Stimulated activated CD4-positive, alpha-beta T cell treated with anti-CD3 and anti-CD28 coated beads, Interleukin-12 subunit alpha, Interleukin-12 subunit beta, amount 100 ng/mL, for 24 hours (primary cell): ENCODE results near the gene ZFYVE19.

ENCODE experiments used
- DNase-seq, 2 experiments: peaks; one replicate each; pipeline ENCODE4 v3.0.0-alpha.2; 2020; ENCODE audit warnings: low read depth in 2 of 2

The ZFYVE19 gene

DNA sequence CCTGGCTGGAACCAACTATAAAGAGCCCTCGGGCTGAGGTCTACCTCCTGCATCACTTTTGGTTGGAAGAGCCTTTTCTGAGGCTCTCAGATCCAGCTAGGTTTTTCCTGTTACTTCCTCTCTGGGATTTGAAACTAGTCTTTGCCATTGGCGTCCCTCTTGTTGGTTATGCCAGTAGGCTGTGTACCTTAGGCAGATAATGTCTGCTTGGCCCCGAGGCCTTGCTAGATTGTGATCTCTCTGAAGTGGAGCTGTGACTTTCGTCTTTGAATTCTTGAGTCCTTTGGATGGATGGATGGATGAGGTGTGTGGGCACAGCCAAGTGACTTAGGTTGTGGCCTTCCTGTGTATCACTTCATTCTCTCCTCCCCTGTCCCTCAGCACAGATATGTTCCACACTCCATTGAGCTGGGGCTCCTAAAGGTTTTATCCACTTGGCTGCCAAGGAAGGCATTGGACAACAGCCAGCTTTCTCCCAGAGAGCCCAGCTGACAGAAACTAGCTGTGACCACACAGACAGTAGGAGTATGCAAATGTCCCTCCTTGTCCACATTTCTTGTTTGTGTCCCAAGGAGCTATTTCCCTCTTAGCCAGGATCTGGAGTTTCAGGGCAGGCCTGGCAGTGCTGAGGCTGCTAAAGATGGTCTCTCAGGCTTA, 8.3 kb downstream of the ZFYVE19 start:
- no peak for DNase-seq

DNA sequence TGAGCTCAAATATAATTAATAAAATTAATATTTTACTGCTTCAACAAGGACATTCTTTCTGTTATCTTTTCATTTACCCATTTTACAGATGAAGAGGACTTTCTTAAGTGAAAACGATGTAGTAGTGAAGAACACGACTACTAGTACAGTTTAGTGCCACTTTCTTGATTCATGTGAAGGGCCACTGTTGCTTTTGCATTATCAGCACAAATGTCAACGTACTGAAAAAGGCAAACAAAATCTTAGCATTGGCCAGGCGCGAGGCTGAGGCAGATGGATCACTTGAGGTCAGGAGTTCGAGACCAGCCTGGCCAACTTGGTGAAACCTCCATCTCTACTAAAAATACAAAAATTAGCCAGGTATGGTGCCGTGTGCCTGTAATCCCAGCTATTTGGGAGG, 12.2 kb downstream of the ZFYVE19 start:
- no peak for DNase-seq

DNA sequence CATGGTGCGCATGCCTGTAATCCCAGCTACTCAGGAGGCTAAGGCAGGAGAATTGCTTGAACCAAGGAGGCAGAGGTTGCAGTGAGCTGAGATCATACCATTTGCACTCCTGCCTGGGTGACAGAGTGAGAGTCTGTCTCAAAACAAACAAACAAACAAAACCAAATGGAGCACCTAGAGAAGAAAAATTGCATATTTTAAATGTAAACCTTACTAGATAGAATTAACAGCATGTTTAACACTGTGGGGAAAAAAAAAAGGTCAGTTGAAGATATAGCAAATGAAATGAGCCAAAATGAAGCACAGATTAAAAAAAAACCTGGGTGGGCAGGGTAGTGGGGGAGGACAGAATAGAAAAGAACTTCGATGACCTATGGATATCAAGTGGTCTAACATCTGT, 14.3 kb downstream of the ZFYVE19 start:
- no peak for DNase-seq

DNA sequence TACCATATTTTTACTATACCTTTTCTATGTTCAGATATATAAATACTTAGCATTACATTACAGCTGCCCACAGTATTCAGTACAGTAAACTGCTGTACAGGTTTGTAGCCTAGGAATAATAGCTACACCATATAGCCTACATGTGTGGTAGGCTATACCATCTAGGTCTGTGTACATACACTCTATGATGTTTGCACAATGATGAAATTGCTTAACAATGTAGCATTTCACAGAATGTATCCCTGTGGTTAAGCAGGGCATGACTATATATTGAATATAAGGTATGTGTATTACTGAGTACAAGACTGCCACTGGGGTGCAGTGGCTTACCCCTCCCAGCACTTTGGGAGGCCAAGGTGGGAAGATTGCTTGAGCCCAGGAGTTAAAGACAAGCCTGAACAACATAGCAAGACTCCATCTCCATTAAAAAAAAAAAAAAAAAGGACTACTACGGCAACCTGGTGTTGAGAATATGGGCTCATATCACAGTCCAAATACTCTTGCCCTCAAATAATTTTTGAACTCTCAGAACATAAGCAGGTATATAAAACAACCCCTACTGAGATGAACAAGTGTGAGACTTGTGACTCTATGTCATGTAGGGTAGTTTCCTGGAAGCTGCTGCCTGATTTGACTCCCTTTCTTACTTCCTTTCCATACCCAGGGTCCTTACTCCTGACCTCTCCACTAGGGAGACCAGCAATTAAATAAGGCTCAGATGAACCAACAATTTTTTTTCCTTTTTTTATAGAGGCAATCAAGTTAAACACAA, 16.9 kb downstream of the ZFYVE19 start:
- no peak for DNase-seq

DNA sequence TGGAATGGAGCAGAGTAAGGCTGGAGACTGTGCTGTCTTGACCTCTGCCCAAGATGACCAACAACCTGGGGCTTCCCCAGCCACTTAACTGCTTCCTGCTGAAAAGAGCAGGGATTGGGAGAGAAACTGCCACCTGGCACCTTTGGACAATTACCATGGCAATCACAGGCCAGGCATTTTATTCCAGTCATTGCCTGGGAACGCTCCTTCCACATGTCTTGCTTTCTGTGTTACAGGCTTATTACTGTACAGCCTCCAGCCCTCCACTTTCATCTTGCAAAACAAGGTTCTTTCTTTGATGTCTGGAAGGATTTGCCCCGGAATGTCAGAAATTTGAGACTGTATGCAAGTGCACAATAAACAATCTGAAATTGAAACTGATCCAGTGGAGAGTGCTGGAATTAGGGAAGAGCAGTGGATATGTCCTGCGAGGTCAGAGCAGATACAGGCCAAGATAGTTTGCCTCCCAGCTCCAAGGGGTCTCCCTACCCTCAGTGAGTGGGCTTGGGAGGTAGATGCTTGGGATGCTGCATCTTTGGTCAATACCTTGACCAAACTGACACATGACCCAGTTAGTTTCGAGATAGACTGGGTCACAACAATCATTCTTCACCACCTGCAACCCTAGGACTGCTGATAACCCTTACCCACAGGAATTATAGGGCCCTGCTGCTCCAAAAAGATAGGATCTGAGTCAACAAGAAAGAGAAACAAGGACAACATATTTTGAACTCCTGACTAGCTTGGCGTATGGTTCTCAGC, 19.0 kb downstream of the ZFYVE19 start:
- DNase-seq: no peak

DNA sequence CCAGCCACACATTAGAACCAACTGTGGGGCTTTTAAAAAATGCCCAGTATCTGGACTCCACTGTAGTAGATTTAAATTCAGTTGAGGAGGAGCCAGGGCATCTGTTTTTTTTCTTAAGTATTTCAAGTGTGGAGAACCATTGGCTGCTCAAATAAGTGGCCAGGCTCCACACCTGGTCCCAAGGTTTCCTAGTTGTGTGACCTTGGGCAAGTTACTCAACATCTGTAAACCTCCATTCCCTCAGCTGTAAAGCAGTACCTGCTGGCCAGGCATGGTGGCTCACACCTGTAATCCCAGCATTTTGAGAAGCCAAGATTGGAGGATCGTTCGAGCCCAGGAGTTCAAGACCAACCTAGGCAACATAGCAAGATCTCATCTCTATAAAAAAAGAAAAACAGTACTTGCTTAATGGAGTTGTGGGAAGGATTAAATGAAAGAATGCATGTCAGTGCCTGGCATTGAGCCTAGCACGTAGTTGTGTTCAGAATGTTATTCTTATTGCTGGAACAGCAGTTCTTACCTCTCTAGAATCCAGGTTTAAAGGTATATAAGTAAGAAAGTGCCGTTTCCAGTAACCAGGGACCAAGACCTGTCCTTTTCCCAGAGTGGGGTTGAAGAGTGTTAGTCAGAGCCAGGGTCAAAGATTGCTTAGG, 19.7 kb downstream of the ZFYVE19 start:
- no peak for DNase-seq

DNA sequence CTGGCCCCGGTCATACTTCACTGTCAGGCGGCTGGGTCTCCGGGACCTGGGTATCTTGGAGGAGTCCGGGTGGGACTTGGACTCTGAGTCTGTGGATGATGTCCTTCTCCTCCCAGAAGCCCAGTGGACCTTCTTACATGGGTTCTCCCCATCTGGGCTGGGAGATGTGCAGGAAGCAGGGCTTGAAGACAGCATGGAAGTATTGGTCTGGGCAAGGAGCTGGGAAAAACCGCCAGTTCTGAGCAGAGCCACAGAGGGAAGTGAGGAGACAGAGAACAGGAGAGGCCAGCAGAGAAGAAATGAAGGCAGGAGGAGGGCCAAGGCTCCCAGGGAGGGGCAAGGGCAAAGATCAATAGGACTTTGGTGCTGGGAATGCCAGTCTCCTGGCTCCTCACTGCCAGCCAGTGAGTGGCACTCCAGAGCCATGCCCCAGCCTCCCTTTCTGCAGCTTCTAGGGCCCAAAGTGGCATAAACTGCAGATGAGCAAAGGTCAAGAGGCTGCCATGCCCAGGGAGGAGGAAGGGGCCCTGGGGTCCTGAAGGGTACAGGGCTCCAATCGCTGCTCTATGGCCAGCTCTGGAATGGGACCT, 21.7 kb downstream of the ZFYVE19 start, which contains the start of gene PPP1R14D:
PPP1R14D (minus strand) TSS at position 262 of the 590 bp plus-strand sequence; CDS start at position 195, 67 bp downstream.
- DNase-seq: no peak

DNA sequence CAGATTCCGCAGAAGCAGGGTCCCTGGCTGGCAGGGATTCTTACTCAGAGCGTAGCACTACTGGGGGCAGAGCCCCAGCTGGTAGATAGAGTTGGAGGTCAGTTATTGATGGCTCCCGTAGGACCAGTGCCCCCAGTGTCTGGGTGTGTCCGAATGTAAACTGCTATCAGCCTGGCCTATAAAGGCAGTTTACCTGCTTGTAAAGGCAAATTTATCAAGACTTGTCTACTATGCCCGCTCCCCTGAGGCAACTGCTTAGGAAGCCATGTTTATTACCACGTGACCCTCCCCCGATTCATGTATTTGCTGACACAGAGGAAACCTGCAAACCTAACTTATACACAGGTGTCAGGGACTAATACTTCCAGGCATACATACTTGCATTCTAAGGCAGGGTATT, 22.2 kb downstream of the ZFYVE19 start:
- no peak for DNase-seq

DNA sequence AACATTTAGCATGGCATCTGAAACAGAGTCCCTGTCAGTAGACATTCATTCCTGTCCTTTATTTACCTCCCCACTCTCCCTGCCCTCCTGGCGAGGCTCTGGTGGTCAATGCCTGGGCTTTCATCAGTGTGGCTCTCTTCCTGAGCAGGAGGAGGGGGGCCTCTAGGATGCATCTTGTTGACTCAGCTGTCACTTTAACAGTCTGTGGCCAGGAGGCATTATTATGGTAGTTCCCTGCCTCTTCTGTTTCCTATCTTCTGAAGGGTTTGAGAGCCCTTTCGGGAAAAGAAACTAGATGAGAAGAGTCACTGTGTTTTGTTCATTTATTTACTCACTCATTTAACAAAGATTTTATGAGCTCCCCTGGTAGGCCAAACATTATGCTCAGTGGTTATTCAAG, 24.0 kb downstream of the ZFYVE19 start:
- no peak for DNase-seq

DNA sequence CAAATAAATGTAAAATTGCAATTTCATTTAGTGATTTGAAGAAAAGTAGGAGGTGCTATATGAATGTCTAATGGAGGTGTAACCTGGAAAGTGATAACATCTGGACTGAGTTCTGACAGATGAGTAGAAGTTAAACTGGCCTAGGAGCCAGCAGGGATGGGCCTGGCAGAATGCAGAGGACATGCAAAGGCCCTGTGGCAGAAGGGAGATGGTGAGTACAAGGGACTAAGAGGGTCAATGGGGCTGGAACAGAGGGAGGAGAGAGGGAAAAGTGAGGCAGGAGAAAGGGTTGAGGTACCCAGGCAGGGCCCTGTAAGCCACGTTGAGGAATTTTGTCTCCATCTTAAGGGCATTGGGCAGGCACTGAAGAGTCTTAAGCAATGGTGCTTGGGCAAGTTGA, 25.0 kb downstream of the ZFYVE19 start:
- no peak for DNase-seq

DNA sequence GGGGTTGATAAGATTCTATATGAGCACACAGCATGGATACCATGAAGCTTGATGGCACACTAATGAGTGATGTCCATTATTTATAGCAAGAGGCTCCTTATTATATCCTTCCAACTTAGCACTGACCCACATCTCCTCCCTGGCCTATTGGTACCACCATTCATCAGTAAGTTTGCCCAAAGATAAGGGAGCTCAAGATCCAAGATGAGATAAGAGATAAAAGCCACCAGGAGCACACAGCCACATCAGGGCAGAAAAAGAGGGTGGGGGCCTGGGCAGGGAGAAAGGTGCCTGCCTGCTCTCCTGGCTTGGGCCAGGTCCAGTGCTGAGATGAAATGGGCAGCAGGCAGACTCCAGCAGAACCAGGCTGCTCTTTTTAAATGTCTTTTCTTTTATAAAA, 26.0 kb downstream of the ZFYVE19 start:
- DNase-seq: no peak

DNA sequence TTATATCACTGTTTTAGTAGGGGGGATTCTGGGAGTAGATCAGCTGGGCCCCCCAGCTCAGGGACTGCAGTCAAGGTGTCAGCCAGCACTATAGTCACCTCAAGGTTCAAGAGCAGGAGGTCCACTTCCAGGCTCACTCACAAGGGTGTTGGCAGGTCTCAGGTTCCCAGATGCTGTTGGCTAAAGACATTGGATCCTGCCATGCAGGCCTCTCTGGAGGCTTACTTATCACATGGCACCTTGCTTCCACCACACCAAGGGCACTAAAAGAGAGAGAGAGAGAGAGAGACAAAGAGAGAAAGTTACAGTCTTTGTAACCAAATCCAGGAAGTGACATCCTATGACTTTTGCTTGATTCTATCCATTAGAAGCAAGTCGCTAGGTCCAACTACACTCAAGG, 29.1 kb downstream of the ZFYVE19 start:
- no peak for DNase-seq

DNA sequence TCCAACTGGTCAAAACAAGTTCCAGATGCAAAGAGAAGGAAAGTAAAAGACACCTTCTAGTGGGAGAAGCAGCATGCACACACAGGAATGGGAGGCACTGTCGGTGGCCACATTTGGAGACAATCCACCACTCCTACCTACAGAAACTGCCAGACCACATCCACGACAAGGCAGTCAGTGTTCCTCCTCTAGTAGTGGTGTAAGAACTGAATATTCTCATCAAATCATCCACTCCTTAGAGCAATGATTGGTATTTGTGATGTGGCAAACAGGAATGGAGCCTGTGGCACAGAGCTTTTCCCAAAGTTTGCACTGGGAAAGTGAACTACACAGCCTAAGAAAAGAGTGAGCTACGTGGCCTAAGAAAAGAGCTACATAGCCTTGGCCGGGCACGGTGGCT, 31.9 kb downstream of the ZFYVE19 start:
- no peak for DNase-seq

DNA sequence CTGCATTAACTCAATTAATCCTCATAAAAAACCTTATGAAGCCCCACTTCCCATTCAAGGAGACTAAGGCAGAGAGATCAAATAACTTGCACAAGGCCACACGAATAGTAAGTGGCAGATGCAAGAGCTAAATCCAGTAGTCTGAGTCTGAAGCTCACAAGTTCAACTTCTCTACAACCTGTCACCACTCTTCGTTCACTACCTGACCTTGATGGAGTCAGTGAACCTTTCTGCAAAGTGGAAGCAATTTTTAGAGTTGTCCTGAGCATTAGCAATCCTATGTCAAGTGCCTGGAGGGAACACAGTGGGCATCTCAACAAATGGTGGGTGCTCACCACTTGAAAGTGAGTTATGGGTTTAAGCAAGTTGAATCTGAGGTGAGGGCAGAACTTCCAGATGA, 34.9 kb downstream of the ZFYVE19 start:
- DNase-seq: no peak

DNA sequence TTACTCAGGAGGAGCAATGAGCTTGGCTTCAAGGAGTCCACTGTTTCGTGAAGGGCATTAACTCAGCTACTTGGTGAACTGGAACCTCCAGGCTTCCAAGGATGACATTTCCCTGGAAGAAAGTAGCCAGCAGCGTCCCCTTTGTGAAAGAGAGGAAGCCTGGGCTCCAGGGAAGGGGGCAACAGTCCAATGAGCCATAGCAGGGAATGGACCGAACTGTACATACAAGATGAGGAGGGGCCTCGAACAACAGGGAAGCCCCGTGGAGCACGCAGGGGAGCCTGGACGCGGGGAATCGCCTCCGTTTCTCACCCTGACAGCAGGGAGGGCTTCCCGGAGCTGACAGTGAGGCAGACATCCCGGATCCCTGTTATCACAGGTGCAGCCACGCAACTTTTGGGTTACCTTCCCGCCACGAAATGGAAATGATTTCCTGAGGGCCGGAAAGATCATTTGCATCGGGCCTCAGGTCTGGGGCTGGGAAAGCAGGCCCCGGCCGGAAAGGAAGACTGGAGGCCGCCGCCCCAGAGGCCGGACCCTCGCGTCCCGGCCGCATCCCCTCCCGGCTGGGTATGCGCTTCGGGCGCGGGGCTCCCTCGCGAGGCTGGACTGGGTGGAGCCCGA, 36.5 kb downstream of the ZFYVE19 start:
- no peak for DNase-seq

DNA sequence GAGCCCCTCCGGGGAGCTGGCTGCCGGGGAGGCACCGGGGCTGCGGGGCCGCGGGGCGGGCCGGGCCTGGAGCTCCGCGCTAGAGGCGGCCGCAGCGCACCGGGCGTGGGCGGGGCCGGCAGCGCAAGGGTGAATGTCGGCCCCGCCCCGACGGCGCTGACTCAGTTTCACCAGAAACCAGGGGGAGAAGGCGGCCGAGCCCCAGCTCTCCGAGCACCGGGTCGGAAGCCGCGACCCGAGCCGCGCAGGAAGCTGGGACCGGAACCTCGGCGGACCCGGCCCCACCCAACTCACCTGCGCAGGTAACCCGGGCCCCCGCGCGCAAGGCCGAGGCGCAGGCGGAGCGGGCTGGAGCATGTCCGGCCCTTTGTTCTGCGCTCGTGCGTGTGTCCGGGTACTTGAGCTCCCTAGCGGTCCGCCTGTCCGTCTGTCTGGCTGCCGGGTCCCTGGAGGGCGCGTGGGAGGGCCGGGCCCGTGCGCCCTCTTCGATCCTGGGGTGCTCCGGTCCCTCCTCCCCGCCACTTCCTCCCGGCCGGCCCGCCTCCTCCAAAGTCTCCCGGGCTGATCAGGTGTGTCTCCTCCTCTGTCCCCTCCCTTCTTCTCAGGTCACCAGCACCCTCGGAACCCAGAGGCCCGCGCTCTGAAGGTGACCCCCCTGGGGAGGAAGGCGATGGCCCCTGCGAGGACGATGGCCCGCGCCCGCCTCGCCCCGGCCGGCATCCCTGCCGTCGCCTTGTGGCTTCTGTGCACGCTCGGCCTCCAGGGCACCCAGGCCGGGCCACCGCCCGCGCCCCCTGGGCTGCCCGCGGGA, 37.2 kb downstream of the ZFYVE19 start, which contains the start of gene SPINT1:
SPINT1 (plus strand) TSS at position 164 of the 811 bp plus-strand sequence; CDS start at position 671, 507 bp downstream.
- DNase-seq: peak; percentile 43 to 73

DNA sequence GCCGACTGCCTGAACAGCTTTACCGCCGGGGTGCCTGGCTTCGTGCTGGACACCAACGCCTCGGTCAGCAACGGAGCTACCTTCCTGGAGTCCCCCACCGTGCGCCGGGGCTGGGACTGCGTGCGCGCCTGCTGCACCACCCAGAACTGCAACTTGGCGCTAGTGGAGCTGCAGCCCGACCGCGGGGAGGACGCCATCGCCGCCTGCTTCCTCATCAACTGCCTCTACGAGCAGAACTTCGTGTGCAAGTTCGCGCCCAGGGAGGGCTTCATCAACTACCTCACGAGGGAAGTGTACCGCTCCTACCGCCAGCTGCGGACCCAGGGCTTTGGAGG, 37.8 kb downstream of the ZFYVE19 start:
- DNase-seq: peak in 1 of 2 experiments; percentile 14

DNA sequence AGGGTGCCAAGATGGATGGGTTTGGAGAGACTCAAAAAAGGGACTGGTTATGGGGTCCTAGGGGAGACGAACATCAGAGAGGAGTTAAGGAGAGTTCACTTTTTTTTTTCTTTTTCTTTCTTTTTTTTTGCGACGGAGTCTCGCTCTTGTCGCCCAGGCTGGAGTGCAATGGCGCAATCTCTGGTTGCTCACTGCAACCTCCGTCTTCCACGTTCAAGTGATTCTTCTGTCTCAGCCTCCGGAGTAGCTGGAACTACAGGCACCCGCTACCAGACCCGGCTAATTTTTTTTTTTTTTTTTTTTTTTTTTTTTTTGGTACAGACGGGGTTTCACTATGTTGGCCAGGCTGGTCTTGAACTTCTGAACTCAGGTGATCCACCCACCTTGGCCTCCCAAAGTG, 38.1 kb downstream of the ZFYVE19 start:
- DNase-seq: no peak

DNA sequence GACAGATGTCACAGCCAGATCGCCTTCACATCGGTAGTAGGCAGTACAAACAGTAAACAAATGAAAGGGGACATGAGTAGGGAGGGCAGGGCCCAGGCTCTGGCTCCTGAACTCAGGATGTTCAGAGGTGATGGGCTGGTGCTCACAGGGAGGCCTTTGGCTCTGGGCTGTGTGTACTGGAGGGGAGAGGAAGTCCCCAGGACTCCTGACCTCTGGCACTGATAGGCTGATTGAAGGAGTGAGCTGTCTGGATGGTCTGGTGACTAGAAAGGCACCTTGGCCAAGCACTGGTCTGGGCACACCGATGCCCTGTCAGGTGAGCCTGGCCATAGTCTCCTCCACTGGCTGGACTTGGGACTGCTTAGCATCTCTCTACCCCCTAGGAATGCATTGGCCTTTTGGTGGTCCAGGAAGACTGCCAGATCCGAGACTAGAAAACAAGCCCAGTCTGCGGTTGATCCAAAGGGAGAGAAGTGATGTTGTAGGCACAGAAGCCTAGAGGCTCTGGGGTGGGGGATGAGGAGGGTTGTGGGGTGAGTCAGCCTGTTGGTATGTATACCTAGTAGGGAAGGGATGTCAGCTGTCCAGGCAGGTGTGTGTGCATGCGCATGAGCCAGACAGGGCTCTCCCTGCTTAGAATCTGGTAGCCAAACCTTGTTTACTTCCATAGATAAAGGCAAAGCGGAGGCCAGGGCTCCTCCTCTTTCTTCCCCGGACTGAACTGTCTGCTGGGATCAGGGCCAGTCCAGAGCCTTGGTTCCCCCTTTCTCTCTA, 38.8 kb downstream of the ZFYVE19 start:
- no peak for DNase-seq

DNA sequence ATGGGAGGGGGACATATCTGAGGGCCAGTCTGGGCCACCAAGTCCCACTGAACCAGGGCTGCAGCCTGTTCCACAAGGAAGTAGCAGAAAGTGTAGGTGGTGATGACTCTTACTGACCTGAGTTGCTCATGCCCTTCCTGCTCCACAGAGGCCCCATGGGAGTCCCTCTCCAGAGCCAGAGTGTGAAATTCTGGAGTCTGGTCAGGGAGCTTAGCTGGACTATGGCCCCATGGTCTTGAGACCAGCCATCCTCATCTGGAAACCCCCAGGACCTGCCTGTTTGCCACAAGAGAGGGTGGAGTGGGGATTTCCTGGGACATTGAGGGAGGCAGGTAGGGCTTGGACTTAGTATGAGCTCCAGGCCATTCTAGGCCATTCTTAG, 39.9 kb downstream of the ZFYVE19 start:
- no peak for DNase-seq
